ELF-1 (cell line): ENCODE data around the gene COG5.

Experiments used
- DNase-seq: peaks from one replicate; pipeline ENCODE4 v3.0.0-alpha.2; 2016; ENCODE audit warnings: low read depth, low spot score

Gene COG5

GRCh38 chr7:107505997-107506673, 57.6 kb downstream of the COG5 start:
- DNase-seq, result peak; percentile 46

- no peak for DNase-seq
These were observed 58.4 kb downstream of the COG5 start for GRCh38 chr7:107505362-107505761.

- no peak for DNase-seq
These were observed 60.0 kb downstream of the COG5 start for GRCh38 chr7:107503687-107504086.

GRCh38 chr7:107502797-107503196, 60.9 kb downstream of the COG5 start:
- no peak for DNase-seq

GRCh38 chr7:107502154-107502553, 61.6 kb downstream of the COG5 start:
- no peak for DNase-seq

- DNase-seq, result no peak
These were observed 62.1 kb downstream of the COG5 start for GRCh38 chr7:107501593-107501992.

- no peak for DNase-seq
These were observed 64.0 kb downstream of the COG5 start for GRCh38 chr7:107499731-107500130.

- no peak for DNase-seq
These were observed 68.2 kb downstream of the COG5 start for GRCh38 chr7:107495516-107495915.

GRCh38 chr7:107494884-107495283, 68.8 kb downstream of the COG5 start:
- DNase-seq, result no peak

GRCh38 chr7:107494315-107494751, 69.4 kb downstream of the COG5 start:
- DNase-seq, result no peak

GRCh38 chr7:107492875-107493274, 70.8 kb downstream of the COG5 start:
- no peak for DNase-seq

- DNase-seq, result no peak
These were observed 77.7 kb downstream of the COG5 start for GRCh38 chr7:107486041-107486440.

- DNase-seq, result no peak
These were observed 81.1 kb downstream of the COG5 start for GRCh38 chr7:107482571-107482970.

GRCh38 chr7:107480932-107481331, 82.8 kb downstream of the COG5 start:
- no peak for DNase-seq

- DNase-seq, result no peak
These were observed 84.4 kb downstream of the COG5 start for GRCh38 chr7:107479303-107479702.

- DNase-seq, result no peak
These were observed 89.6 kb downstream of the COG5 start for GRCh38 chr7:107474104-107474521.

- no peak for DNase-seq
These were observed 91.6 kb downstream of the COG5 start for GRCh38 chr7:107472116-107472515.

- DNase-seq, result no peak
These were observed 92.2 kb downstream of the COG5 start for GRCh38 chr7:107471292-107472070.

GRCh38 chr7:107469929-107470328, 93.8 kb downstream of the COG5 start, which contains the start of gene GPR22:
TSS of gene GPR22 (plus strand) at chr7:107470057. CDS start at chr7:107474061, 4,004 bp downstream.
- DNase-seq, result no peak

- DNase-seq, result no peak
These were observed 94.9 kb downstream of the COG5 start for GRCh38 chr7:107468824-107469223.

- DNase-seq, result no peak
These were observed 95.7 kb downstream of the COG5 start for GRCh38 chr7:107467972-107468371.

- DNase-seq, result no peak
These were observed 99.0 kb downstream of the COG5 start for GRCh38 chr7:107464666-107465226.
